SK-N-SH (cell line): Measurements from ENCODE around the gene BAIAP2L1. TPM values are rescaled to one million over a fixed set of nuclear protein-coding genes. Genes with fewer than 3 reads are reported as not detected.

Experiments
- CTCF ChIA-PET: fragments of 300-600, 350-600 bp; formaldehyde crosslinking; extraction: SDS; loops from one replicate; lab custom pipeline; 2021; lab: Yijun Ruan, JAX
- POLR2A ChIA-PET: fragments of 350-600 bp; sonication (Branson Sonifier 250); formaldehyde crosslinking; extraction: SDS; loops from one replicate; lab custom pipeline; 2020; ENCODE audit warnings: antibody characterized with exemption, inconsistent platforms; lab: Yijun Ruan, JAX
- DNase-seq: peaks from one replicate; pipeline ENCODE4 v3.0.0; 2012
- H2AFZ ChIP-seq: fragments of 200-600 bp; sonication (generic); 2 replicates; pipeline ENCODE4 v1.8.1; 2016; ENCODE audit warnings: antibody characterized with exemption, mild to moderate bottlenecking, low read depth
- H3F3A ChIP-seq: fragments of 200-600 bp; sonication (generic); replicated peaks from 2 replicates; pipeline ENCODE3; 2016; ENCODE audit warnings: antibody characterized with exemption, mild to moderate bottlenecking; ENCODE audit not compliant: insufficient read depth
- H3K27ac ChIP-seq, 2 experiments: fragments of 200-500 bp in 1 of 2; fragments of 200-600 bp in 1 of 2; sonication (Bioruptor generic) in 1 of 2; sonication (generic), shearing (Covaris generic) in 1 of 2; 2 replicates each; pipeline versions ENCODE4 v1.5.1 to v1.6.1; 2014 to 2016; ENCODE audit warnings: low read depth in 2 of 2, inconsistent platforms in 1 of 2, low read length in 1 of 2, mild to moderate bottlenecking in 1 of 2, mixed read lengths in 1 of 2
- H3K27me3 ChIP-seq: fragments of 200-600 bp; sonication (generic), shearing (Covaris generic); 2 replicates; pipeline ENCODE4 v1.6.1; 2016; ENCODE audit warnings: mixed run types; ENCODE audit not compliant: insufficient read depth
- H3K36me3 ChIP-seq, 2 experiments: fragments of 200-500 bp in 1 of 2; fragments of 200-600 bp in 1 of 2; sonication (Bioruptor generic) in 1 of 2; sonication (generic) in 1 of 2; replicated peaks in 1 of 2; 2 replicates each; pipeline versions ENCODE3 to v1.5.1; 2014 to 2016; ENCODE audit warnings: low read length in 1 of 2, mild to moderate bottlenecking in 1 of 2; ENCODE audit not compliant: insufficient read depth in 2 of 2, control insufficient read depth in 1 of 2
- H3K4me1 ChIP-seq, 2 experiments: fragments of 200-500 bp in 1 of 2; fragments of 200-600 bp in 1 of 2; sonication (Bioruptor generic) in 1 of 2; sonication (generic), shearing (Covaris generic) in 1 of 2; 2 replicates each; pipeline versions ENCODE4 v1.5.1 to v1.6.1; 2014 to 2016; ENCODE audit warnings: low read depth in 1 of 2, low read length in 1 of 2, mixed run types in 1 of 2; ENCODE audit not compliant: insufficient read depth in 2 of 2, control insufficient read depth in 1 of 2
- H3K4me2 ChIP-seq: fragments of 200-600 bp; sonication (generic), shearing (Covaris generic); 2 replicates; pipeline ENCODE4 v1.6.1; 2017; ENCODE audit warnings: mixed run types
- H3K4me3 ChIP-seq, 2 experiments: fragments of 200-500 bp in 1 of 2; fragments of 200-600 bp in 1 of 2; sonication (Bioruptor generic) in 1 of 2; sonication (generic), shearing (Covaris generic) in 1 of 2; 2 replicates each; pipeline versions ENCODE4 v1.5.1 to v1.8.1; 2014 to 2016; ENCODE audit warnings: low read depth in 2 of 2, inconsistent platforms in 1 of 2, low read length in 1 of 2, mild to moderate bottlenecking in 1 of 2, mixed read lengths in 1 of 2, moderate library complexity in 1 of 2
- H3K79me2 ChIP-seq: fragments of 200-600 bp; sonication (generic); 2 replicates; pipeline ENCODE4 v1.8.1; 2017; ENCODE audit warnings: mild to moderate bottlenecking; ENCODE audit not compliant: insufficient read depth
- H3K9ac ChIP-seq: fragments of 200-600 bp; sonication (generic); 2 replicates; pipeline ENCODE4 v1.6.1; 2017; ENCODE audit warnings: mixed run types
- H3K9me2 ChIP-seq: fragments of 200-600 bp; sonication (generic); 2 replicates; pipeline ENCODE4 v1.6.1; 2017; ENCODE audit warnings: mixed run types
- H3K9me3 ChIP-seq: fragments of 200-600 bp; sonication (generic); 2 replicates; pipeline ENCODE4 v1.6.1; 2017; ENCODE audit warnings: mixed run types, mild to moderate bottlenecking, moderate library complexity
- H4K20me1 ChIP-seq: fragments of 200-600 bp; sonication (generic); 2 replicates; pipeline ENCODE4 v1.6.1; 2017; ENCODE audit warnings: mild to moderate bottlenecking, mixed run types; ENCODE audit not compliant: insufficient read depth
- ELF1 ChIP-seq: IDR thresholded peaks from 2 replicates; pipeline ENCODE4 v1.4.0; 2012
- FOSL2 ChIP-seq: IDR thresholded peaks from 2 replicates; pipeline ENCODE4 v1.4.0; 2012; ENCODE audit warnings: low read depth, mild to moderate bottlenecking, moderate library complexity, borderline replicate concordance
- FOXJ3 ChIP-seq: sonication (generic); formaldehyde crosslinking; IDR thresholded peaks from 2 replicates; pipeline ENCODE4 v1.5.1; 2020; ENCODE audit warnings: mild to moderate bottlenecking, missing genetic modification reagents
- FOXM1 ChIP-seq: IDR thresholded peaks from 2 replicates; pipeline ENCODE4 v1.4.0; 2012; ENCODE audit warnings: low read depth, mild to moderate bottlenecking
- GABPA ChIP-seq: IDR thresholded peaks from 2 replicates; pipeline ENCODE4 v1.4.0; 2012; ENCODE audit warnings: low read depth, mild to moderate bottlenecking
- JUND ChIP-seq: IDR thresholded peaks from 2 replicates; pipeline ENCODE4 v1.4.0; 2012
- MEF2A ChIP-seq: IDR thresholded peaks from 2 replicates; pipeline ENCODE4 v1.4.0; 2012; ENCODE audit warnings: low read depth, borderline replicate concordance
- MXI1 ChIP-seq: IDR thresholded peaks from 2 replicates; pipeline ENCODE4 v1.6.1; 2012; ENCODE audit warnings: mild to moderate bottlenecking, low read depth, low read length, improper control_type of control experiment
- NRF1 ChIP-seq: IDR thresholded peaks from 2 replicates; pipeline ENCODE4 v1.6.1; 2012; ENCODE audit warnings: low read depth, mild to moderate bottlenecking, low read length
- REST ChIP-seq: IDR thresholded peaks from 2 replicates; pipeline ENCODE4 v1.6.1; 2012; ENCODE audit warnings: mild to moderate bottlenecking, low read depth, low read length, moderate library complexity
- RFX5 ChIP-seq: IDR thresholded peaks from 2 replicates; pipeline ENCODE4 v1.6.1; 2012; ENCODE audit warnings: mild to moderate bottlenecking, improper control_type of control experiment, low read length
- SIN3A ChIP-seq: IDR thresholded peaks from 2 replicates; pipeline ENCODE4 v1.6.1; 2012; ENCODE audit warnings: low read depth, mild to moderate bottlenecking, low read length, moderate library complexity, borderline replicate concordance
- SMC3 ChIP-seq: IDR thresholded peaks from 2 replicates; pipeline ENCODE4 v1.6.1; 2012; ENCODE audit warnings: low read depth, low read length, improper control_type of control experiment
- TCF12 ChIP-seq: IDR thresholded peaks from 2 replicates; pipeline ENCODE4 v1.4.0; 2012
- TEAD4 ChIP-seq: IDR thresholded peaks from 2 replicates; pipeline ENCODE4 v1.4.0; 2012; ENCODE audit warnings: mild to moderate bottlenecking, borderline replicate concordance; ENCODE audit not compliant: insufficient read depth
- YY1 ChIP-seq: IDR thresholded peaks from 2 replicates; pipeline ENCODE4 v1.4.0; 2012; ENCODE audit warnings: low read depth, mild to moderate bottlenecking
- ZBTB33 ChIP-seq: IDR thresholded peaks from 2 replicates; pipeline ENCODE4 v1.4.0; 2012; ENCODE audit warnings: low read depth, borderline replicate concordance
- WGBS: methylation state at CpG from one replicate; pipeline ENCODE4 v1.1.6; 2017; ENCODE audit warnings: low lambda C conversion rate; 5-methylcytosine and 5-hydroxymethylcytosine counted together
- polyA plus RNA-seq, 3 experiments: library from polyadenylated mRNA; depleted of rRNA; stranded (reverse); fragments of >200 nt; gene quantifications; 2 replicates each; pipeline ENCODE4 v1.2.3, GENCODE V29; 2012
- TF ChIP-seq, protein P1 (sequence below): fragments of 150-350 bp; IDR thresholded peaks from 2 replicates; pipeline ENCODE4 v1.6.1; 2017; ENCODE audit warnings: antibody characterized with exemption, low read length, low read depth, borderline replicate concordance

BAIAP2L1 gene
- polyA plus RNA-seq, 1 of the 3 experiments (the other 2 are of a cell fraction) = 8.8 TPM

GRCh38 chr7:98324782-98325181 is 76.1 kb downstream of the BAIAP2L1 start:
- CTCF ChIA-PET = interaction anchor here (0.8 to 3.0 kb wide), 4 partner anchors 19 to 96 kb away, joined by 3 to 13 read pairs (median 3); partner anchors contain the start of gene BAIAP2L1
- no peak overlapping the region for H3K4me2 ChIP-seq

GRCh38 chr7:98323597-98324322 is 77.1 kb downstream of the BAIAP2L1 start:
- H3K36me3 ChIP-seq = no peaks in the 10 kb centered on the region
- 94% methylated on average over 28 of the region's 28 CpGs for WGBS
- no peaks in the 10 kb centered on the region for H4K20me1 ChIP-seq
- H3F3A ChIP-seq = no peaks in the 10 kb centered on the region
- POLR2A ChIA-PET = no interaction called here
- TF ChIP-seq NRF1 (no peak), REST (no peak), RFX5 (no peak), MEF2A (no peak), YY1 (no peak), FOXM1 (no peak), TEAD4 (no peak), JUND (no peak), MXI1 (no peak), ELF1 (no peak), SMC3 (no peak), ZBTB33 (no peak), TCF12 (no peak), FOXJ3 (CRISPR knock-in tag) (no peak), GABPA (no peak), FOSL2 (no peak)
- TF ChIP-seq, protein P1, sequence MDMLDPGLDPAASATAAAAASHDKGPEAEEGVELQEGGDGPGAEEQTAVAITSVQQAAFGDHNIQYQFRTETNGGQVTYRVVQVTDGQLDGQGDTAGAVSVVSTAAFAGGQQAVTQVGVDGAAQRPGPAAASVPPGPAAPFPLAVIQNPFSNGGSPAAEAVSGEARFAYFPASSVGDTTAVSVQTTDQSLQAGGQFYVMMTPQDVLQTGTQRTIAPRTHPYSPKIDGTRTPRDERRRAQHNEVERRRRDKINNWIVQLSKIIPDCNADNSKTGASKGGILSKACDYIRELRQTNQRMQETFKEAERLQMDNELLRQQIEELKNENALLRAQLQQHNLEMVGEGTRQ = no peak
- H3K79me2 ChIP-seq = no peaks in the 10 kb centered on the region
- CTCF ChIA-PET = interaction anchor here (0.8 to 3.0 kb wide), 2 partner anchors 18 to 77 kb away, joined by 3 to 13 read pairs; partner anchors contain the start of gene BAIAP2L1
- no peak overlapping the region for H3K27ac ChIP-seq
- H3K4me1 ChIP-seq = no peaks in the 10 kb centered on the region; a peak in 1 of 4 replicates
- no peaks in the 10 kb centered on the region for H3K27me3 ChIP-seq
- no peaks in the 10 kb centered on the region for H3K9me3 ChIP-seq
- no peak overlapping the region for H3K9ac ChIP-seq
- no peak for DNase-seq
- no peak overlapping the region for H3K4me2 ChIP-seq
- H2AFZ ChIP-seq = no peak overlapping the region
- H3K9me2 ChIP-seq = no peaks in the 10 kb centered on the region
- no peak overlapping the region for H3K4me3 ChIP-seq

More at GRCh38 chr7:98324782-98325181, 76.1 kb downstream of the BAIAP2L1 start:
- Histone ChIP-seq H3K4me1 (no peaks in the 10 kb centered on the region; a peak in 1 of 4 replicates), H2AFZ (no peak overlapping the region), H3F3A (no peaks in the 10 kb centered on the region), H3K9ac (no peak overlapping the region), H3K9me3 (no peaks in the 10 kb centered on the region), H3K9me2 (no peaks in the 10 kb centered on the region), H4K20me1 (no peaks in the 10 kb centered on the region), H3K79me2 (no peaks in the 10 kb centered on the region), H3K36me3 (no peaks in the 10 kb centered on the region), H3K27me3 (no peaks in the 10 kb centered on the region), H3K4me3 (no peak overlapping the region), H3K27ac (no peak overlapping the region)
- TF ChIP-seq NRF1 = no peak
- no peak for TF ChIP-seq SIN3A
- DNase-seq = no peak
- POLR2A ChIA-PET = interaction anchor here (0.6 kb wide), 1 partner anchor 19 kb away, joined by 3 read pairs; no protein-coding TSS in a partner anchor
- WGBS = 86% methylated on average over 6 of the region's 6 CpGs
